Loucy (cell line): ENCODE results near the gene CAMTA2.

Source experiments
- H2AFZ ChIP-seq: fragments of 200-600 bp; sonication (generic); 2 replicates; pipeline ENCODE4 v1.6.0; 2016; ENCODE audit warnings: antibody characterized with exemption, mild to moderate bottlenecking, low read length, moderate library complexity
- H3F3A ChIP-seq: fragments of 200-600 bp; 2 replicates; pipeline ENCODE4 v1.6.0; 2016; ENCODE audit warnings: antibody characterized with exemption, low read depth, mild to moderate bottlenecking
- H3K27me3 ChIP-seq: fragments of 200-600 bp; sonication (generic); 2 replicates; pipeline ENCODE4 v1.6.1; 2014; ENCODE audit warnings: low read length, mild to moderate bottlenecking; ENCODE audit not compliant: insufficient read depth, poor library complexity, severe bottlenecking
- H3K36me3 ChIP-seq: fragments of 200-600 bp; sonication (generic); 2 replicates; pipeline ENCODE4 v1.6.1; 2016; ENCODE audit warnings: low read length; ENCODE audit not compliant: insufficient read depth
- H3K4me1 ChIP-seq: fragments of 200-600 bp; sonication (generic); 2 replicates; pipeline ENCODE4 v1.5.1; 2014; ENCODE audit warnings: low read length, mild to moderate bottlenecking; ENCODE audit not compliant: insufficient read depth, poor library complexity, severe bottlenecking
- H3K4me2 ChIP-seq: fragments of 200-600 bp; sonication (generic); 2 replicates; pipeline ENCODE4 v1.6.0; 2014; ENCODE audit warnings: antibody characterized with exemption, low read length, low read depth, mild to moderate bottlenecking; ENCODE audit not compliant: poor library complexity, severe bottlenecking
- H3K4me3 ChIP-seq: fragments of 200-600 bp; sonication (generic); 2 replicates; pipeline ENCODE4 v1.5.1; 2014; ENCODE audit warnings: low read length, mild to moderate bottlenecking, mixed read lengths; ENCODE audit not compliant: poor library complexity, severe bottlenecking
- H3K79me2 ChIP-seq: fragments of 200-600 bp; sonication (generic); 2 replicates; pipeline ENCODE4 v1.6.1; 2014; ENCODE audit warnings: low read length; ENCODE audit not compliant: insufficient read depth
- H3K9ac ChIP-seq: fragments of 200-600 bp; sonication (generic); 2 replicates; pipeline ENCODE4 v1.6.0; 2014; ENCODE audit warnings: mild to moderate bottlenecking, low read depth, low read length, moderate library complexity; ENCODE audit not compliant: poor library complexity, severe bottlenecking
- H3K9me2 ChIP-seq: fragments of 200-600 bp; sonication (generic); replicated peaks from 2 replicates; pipeline ENCODE4 v1.6.1; 2016; ENCODE audit warnings: low read depth, low read length, mixed read lengths
- H3K9me3 ChIP-seq: fragments of 200-600 bp; sonication (generic); 2 replicates; pipeline ENCODE4 v1.6.1; 2014; ENCODE audit warnings: mild to moderate bottlenecking, antibody characterized with exemption, low read length, low read depth; ENCODE audit not compliant: insufficient read depth
- H4K20me1 ChIP-seq: fragments of 200-600 bp; sonication (generic); 2 replicates; pipeline ENCODE4 v1.6.0; 2014; ENCODE audit warnings: antibody characterized with exemption, low read length, mild to moderate bottlenecking; ENCODE audit not compliant: insufficient read depth, poor library complexity, severe bottlenecking
- CTCF ChIP-seq: fragments of 200-600 bp; sonication (generic); conservative IDR thresholded peaks from 2 replicates; pipeline ENCODE4 v1.5.1; 2014; ENCODE audit warnings: mild to moderate bottlenecking, antibody characterized with exemption, low read length
- EZH2phosphoT487 ChIP-seq: fragments of 200-600 bp; IDR thresholded peaks from 2 replicates; pipeline ENCODE4 v1.6.1; 2018; ENCODE audit warnings: antibody characterized with exemption, mild to moderate bottlenecking, moderate library complexity, borderline replicate concordance

CAMTA2 gene

DNA sequence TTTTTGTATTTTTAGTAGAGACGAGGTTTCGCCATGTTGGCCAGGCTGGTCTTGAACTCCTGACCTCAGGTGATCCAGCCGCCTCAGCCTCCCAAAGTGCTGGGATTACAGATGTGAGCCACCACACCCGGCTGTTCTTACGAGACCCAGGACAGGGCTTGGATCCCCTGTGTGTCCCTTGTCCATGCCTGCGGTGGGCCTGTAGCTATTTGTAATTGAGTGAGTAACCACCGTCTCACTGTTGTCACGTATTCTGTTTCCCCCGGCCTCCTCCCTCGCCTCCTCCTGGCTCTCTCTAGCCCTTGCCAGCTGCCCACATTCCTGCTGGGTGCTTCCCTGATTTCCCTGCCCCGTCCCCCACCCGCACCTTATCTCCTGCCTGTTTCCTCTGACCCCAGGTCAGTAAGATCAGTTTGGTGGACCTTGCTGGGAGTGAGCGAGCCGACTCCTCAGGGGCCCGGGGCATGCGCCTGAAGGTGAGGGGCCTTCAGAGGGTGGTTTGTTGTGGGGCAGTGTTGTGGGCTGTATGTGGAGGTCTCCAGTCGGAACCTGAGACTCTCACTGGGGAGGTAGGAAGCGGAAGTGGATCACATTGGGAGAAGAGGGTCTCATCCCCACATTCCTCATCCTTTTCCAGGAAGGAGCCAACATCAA, 15.9 kb upstream of the CAMTA2 start:
- H3K9me2 ChIP-seq, result no peaks in the 10 kb centered on the region
- H4K20me1 ChIP-seq, result no peaks in the 10 kb centered on the region
- H3F3A ChIP-seq, result no peaks in the 10 kb centered on the region
- H3K4me1 ChIP-seq, result peaks cover 14% of the 10 kb centered on the region
- no peaks in the 10 kb centered on the region for H3K27me3 ChIP-seq
- H3K9me3 ChIP-seq, result no peaks in the 10 kb centered on the region
- H3K79me2 ChIP-seq, result peaks cover 17% of the 10 kb centered on the region; the same call in 1 of the 2 replicates
- TF ChIP-seq EZH2phosphoT487 (no peak), CTCF (no peak)
- H3K36me3 ChIP-seq, result peaks cover 32% of the 10 kb centered on the region; the same call in 1 of the 2 replicates
- no peak overlapping the region for H3K4me2 ChIP-seq
- H2AFZ ChIP-seq, result no peak overlapping the region
- no peak overlapping the region for H3K9ac ChIP-seq
- no peak overlapping the region for H3K4me3 ChIP-seq

GRCh38 chr17:5002121-5002788, 14.8 kb upstream of the CAMTA2 start:
- H3K27me3 ChIP-seq, result no peaks in the 10 kb centered on the region
- H4K20me1 ChIP-seq, result no peaks in the 10 kb centered on the region
- no peaks in the 10 kb centered on the region for H3K9me3 ChIP-seq
- H3K4me1 ChIP-seq, result peaks cover 14% of the 10 kb centered on the region
- peaks cover 22% of the 10 kb centered on the region; the same call in 1 of the 2 replicates for H3K79me2 ChIP-seq
- no peak overlapping the region for H3K9ac ChIP-seq
- TF ChIP-seq EZH2phosphoT487, result no peak
- no peak overlapping the region for H3K4me3 ChIP-seq
- peaks cover 31% of the 10 kb centered on the region; the same call in 1 of the 2 replicates for H3K36me3 ChIP-seq
- no peaks in the 10 kb centered on the region for H3F3A ChIP-seq
- H2AFZ ChIP-seq, result no peak overlapping the region
- H3K4me2 ChIP-seq, result no peak overlapping the region
- H3K9me2 ChIP-seq, result no peaks in the 10 kb centered on the region

DNA sequence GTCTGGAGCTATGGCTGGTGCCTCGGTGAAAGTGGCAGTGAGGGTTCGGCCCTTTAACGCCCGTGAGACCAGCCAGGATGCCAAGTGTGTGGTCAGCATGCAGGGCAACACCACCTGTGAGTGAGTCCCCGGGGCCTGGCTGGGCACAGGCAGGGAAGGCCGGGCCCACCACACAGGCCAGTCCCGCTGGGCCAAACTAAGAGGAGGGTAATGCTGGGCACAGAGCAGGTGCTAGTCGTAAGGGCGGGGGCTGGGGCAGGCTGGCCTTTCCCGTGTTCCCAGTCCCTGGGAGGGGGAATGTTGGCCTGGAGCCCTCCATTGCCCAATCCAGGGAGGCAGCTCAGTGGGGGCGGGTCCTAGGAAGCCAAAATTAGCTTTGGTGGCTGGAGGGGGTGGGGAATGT, 12.8 kb upstream of the CAMTA2 start:
- peaks cover 14% of the 10 kb centered on the region for H3K4me1 ChIP-seq
- no peaks in the 10 kb centered on the region for H3F3A ChIP-seq
- no peak overlapping the region for H3K9ac ChIP-seq
- H3K27me3 ChIP-seq, result no peaks in the 10 kb centered on the region
- H3K9me2 ChIP-seq, result no peaks in the 10 kb centered on the region
- H3K36me3 ChIP-seq, result peaks cover 20% of the 10 kb centered on the region; the same call in 1 of the 2 replicates
- H4K20me1 ChIP-seq, result no peaks in the 10 kb centered on the region
- peaks cover 22% of the 10 kb centered on the region; the same call in 1 of the 2 replicates for H3K79me2 ChIP-seq
- H3K9me3 ChIP-seq, result no peaks in the 10 kb centered on the region
- peak overlapping the region; percentile 83 for H3K4me2 ChIP-seq
- peak overlapping the region; percentile 88 for H3K4me3 ChIP-seq
- no peak for TF ChIP-seq CTCF
- TF ChIP-seq EZH2phosphoT487, result no peak
- H2AFZ ChIP-seq, result no peak overlapping the region
